GM23338 (cell line): Measurements from ENCODE around the gene ATXN7L1. TPM values are rescaled to one million over a fixed set of nuclear protein-coding genes. Genes with fewer than 3 reads are reported as not detected.
A peak's percentile ranks its signal among the peaks of the same experiment; 100 is the strongest.

Experiments used
- ATAC-seq: fragments of 200-7000 bp; cut with Tn5 transposase; 3 replicates; pipeline ENCODE4 v1.9.1; 2020
- DNase-seq: peaks from one replicate; pipeline ENCODE4 v3.0.0-alpha.2; 2015; ENCODE audit warnings: low spot score
- H2AFZ ChIP-seq: fragments of 200-600 bp; sonication (generic); 2 replicates; pipeline ENCODE4 v1.8.0; 2016; ENCODE audit warnings: antibody characterized with exemption, mild to moderate bottlenecking, moderate library complexity
- H3F3A ChIP-seq: fragments of 200-600 bp; sonication (generic); replicated peaks from 2 replicates; pipeline ENCODE4 v1.8.0; 2017; ENCODE audit warnings: antibody characterized with exemption, mixed run types, low read depth
- H3K27ac ChIP-seq: fragments of 200-600 bp; sonication (generic); 2 replicates; pipeline ENCODE4 v1.6.1; 2016; ENCODE audit warnings: low read depth
- H3K27me3 ChIP-seq: fragments of 200-600 bp; sonication (generic); 2 replicates; pipeline ENCODE4 v1.8.0; 2016; ENCODE audit warnings: mild to moderate bottlenecking, mixed run types, moderate library complexity; ENCODE audit not compliant: insufficient read depth
- H3K36me3 ChIP-seq: fragments of 200-600 bp; sonication (generic); 2 replicates; pipeline ENCODE4 v1.8.0; 2016; ENCODE audit warnings: mild to moderate bottlenecking; ENCODE audit not compliant: insufficient read depth
- H3K4me1 ChIP-seq: fragments of 200-600 bp; sonication (generic); 2 replicates; pipeline ENCODE4 v1.8.0; 2016; ENCODE audit warnings: mild to moderate bottlenecking, moderate library complexity; ENCODE audit not compliant: insufficient read depth
- H3K4me2 ChIP-seq: fragments of 200-600 bp; sonication (generic); 2 replicates; pipeline ENCODE4 v1.7.1; 2017; ENCODE audit warnings: mixed run types
- H3K4me3 ChIP-seq: fragments of 200-600 bp; sonication (generic); 2 replicates; pipeline ENCODE4 v1.6.1; 2016; ENCODE audit warnings: mixed run types
- H3K79me2 ChIP-seq: fragments of 200-600 bp; sonication (generic); replicated peaks from 2 replicates; pipeline ENCODE4 v1.8.0; 2017; ENCODE audit warnings: mild to moderate bottlenecking; ENCODE audit not compliant: insufficient read depth
- H3K9me2 ChIP-seq: fragments of 200-600 bp; sonication (generic); 2 replicates; pipeline ENCODE4 v1.8.0; 2017; ENCODE audit not compliant: insufficient read depth
- H4K20me1 ChIP-seq: fragments of 200-600 bp; sonication (generic); replicated peaks from 2 replicates; pipeline ENCODE4 v1.8.0; 2017; ENCODE audit warnings: mild to moderate bottlenecking; ENCODE audit not compliant: insufficient read depth
- H3K27ac Mint-ChIP-seq: 2 replicates; pipeline ENCODE4 v1.8.0; 2020; ENCODE audit warnings: inconsistent platforms, mild to moderate bottlenecking, moderate library complexity, mixed read lengths
- H3K27me3 Mint-ChIP-seq: 3 replicates; pipeline ENCODE4 v1.8.0; 2022; ENCODE audit warnings: low read depth, mild to moderate bottlenecking, moderate library complexity, mixed read lengths, inconsistent platforms; ENCODE audit not compliant: insufficient read depth, poor library complexity
- H3K36me3 Mint-ChIP-seq: 3 replicates; pipeline ENCODE4 v1.8.0; 2021; ENCODE audit warnings: low read depth, mild to moderate bottlenecking, inconsistent platforms, moderate library complexity, mixed read lengths
- H3K4me1 Mint-ChIP-seq: 3 replicates; pipeline ENCODE4 v1.8.0; 2020; ENCODE audit warnings: mild to moderate bottlenecking, inconsistent platforms, mixed read lengths
- H3K4me3 Mint-ChIP-seq: 3 replicates; pipeline ENCODE4 v1.8.0; 2021; ENCODE audit warnings: moderate library complexity, mild to moderate bottlenecking, inconsistent platforms, mixed read lengths
- H3K9me3 Mint-ChIP-seq: 3 replicates; pipeline ENCODE4 v1.8.0; 2020; ENCODE audit warnings: moderate library complexity, mild to moderate bottlenecking, inconsistent platforms, mixed read lengths
- EZH2phosphoT487 ChIP-seq: fragments of 200-600 bp; sonication (generic); IDR thresholded peaks from one replicate; pipeline ENCODE4 v1.8.1; 2018; ENCODE audit warnings: antibody characterized with exemption; ENCODE audit not compliant: unreplicated experiment
- polyA plus RNA-seq: library from polyadenylated mRNA; unstranded; fragments of >200 nt; fragmentation: Nextera tagmentation; extraction: Ambion mirVana; gene quantifications from 2 replicates; pipeline ENCODE4 v1.2.1, GENCODE V29; 2016
- total RNA-seq: library from RNA; depleted of rRNA; stranded (reverse); fragments of >200 nt; shearing (Covaris generic); gene quantifications from 2 replicates; pipeline ENCODE4 v1.2.3, GENCODE V29; 2014
- TF ChIP-seq, protein P1 (sequence below): fragments of 250-450 bp; sonication (Bioruptor Pico); IDR thresholded peaks from 2 replicates; pipeline ENCODE4 v1.5.0; 2020; ENCODE audit warnings: mild to moderate bottlenecking, moderate library complexity

ATXN7L1 gene
- total and polyA plus RNA-seq, 2 experiments from 2014 or later = 22.8 to 29.8 TPM

DNA sequence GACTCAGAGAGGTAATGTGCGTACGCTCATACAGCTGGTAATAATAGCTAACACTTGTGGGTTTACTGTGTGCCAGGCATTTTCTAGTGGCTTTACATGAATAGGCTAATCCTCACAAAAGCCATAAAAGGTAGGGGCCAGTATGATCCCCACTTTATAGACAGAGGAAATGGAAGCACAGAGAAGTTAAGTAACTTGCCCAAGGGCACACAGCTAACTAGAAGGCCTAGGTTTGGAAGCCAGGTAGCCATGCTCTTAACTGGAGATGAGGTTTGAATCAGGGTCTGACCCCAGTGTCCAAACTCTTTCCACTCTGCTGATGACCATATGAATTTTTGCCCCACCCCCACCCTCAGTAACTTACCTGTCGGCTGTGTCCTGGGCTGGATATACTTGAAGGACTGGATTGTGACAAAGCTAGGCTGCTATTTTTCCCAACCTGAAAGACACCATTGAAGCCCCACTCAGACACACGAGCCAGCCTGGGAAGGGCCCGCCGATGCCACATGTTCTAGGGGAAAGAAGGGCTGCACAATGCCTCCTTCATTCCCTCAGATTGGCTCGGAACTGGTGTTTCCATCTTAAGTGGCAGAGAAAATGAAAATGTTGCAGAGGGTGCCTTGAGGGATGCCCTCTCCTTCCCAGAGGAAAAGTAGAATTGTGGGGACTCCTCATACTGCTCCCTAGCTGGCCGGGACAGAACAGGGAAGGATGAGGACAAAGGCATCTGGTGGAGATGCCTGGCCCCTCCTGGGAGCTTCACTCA lies 266.1 kb downstream of the ATXN7L1 start:
- ATAC-seq (peak; percentile 34; the same call in 2 of the 3 replicates), DNase-seq (no peak)
- Histone ChIP-seq H3K9me2 (no peaks in the 10 kb centered on the region), H3K27me3 (no peaks in the 10 kb centered on the region), H2AFZ (no peak overlapping the region), H3K4me2 (no peak overlapping the region), H3F3A (peaks cover 2% of the 10 kb centered on the region; the same call in 1 of the 2 replicates), H3K27ac (0 out of 2 replicates have a peak overlapping the region, but pooled peaks have one; percentile 55), H3K79me2 (no peaks in the 10 kb centered on the region), H3K4me3 (no peak overlapping the region), H3K4me1 (peaks cover 9% of the 10 kb centered on the region; the same call in 1 of the 2 replicates), H3K36me3 (peaks cover 3% of the 10 kb centered on the region; the same call in 1 of the 2 replicates), H4K20me1 (0 out of 2 replicates have a peak, but pooled peaks cover 7% of the 10 kb centered on the region)
- no peaks in the 10 kb centered on the region for H3K9me3 Mint-ChIP-seq
- H3K36me3 Mint-ChIP-seq = peaks cover 75% of the 10 kb centered on the region
- H3K4me3 Mint-ChIP-seq = no peak overlapping the region
- peaks cover 51% of the 10 kb centered on the region for H3K4me1 Mint-ChIP-seq
- peak overlapping the region; percentile 32; the same call in 1 of the 2 replicates for H3K27ac Mint-ChIP-seq
- H3K27me3 Mint-ChIP-seq = peaks cover 15% of the 10 kb centered on the region
- no peak for TF ChIP-seq EZH2phosphoT487
- TF ChIP-seq, protein P1, sequence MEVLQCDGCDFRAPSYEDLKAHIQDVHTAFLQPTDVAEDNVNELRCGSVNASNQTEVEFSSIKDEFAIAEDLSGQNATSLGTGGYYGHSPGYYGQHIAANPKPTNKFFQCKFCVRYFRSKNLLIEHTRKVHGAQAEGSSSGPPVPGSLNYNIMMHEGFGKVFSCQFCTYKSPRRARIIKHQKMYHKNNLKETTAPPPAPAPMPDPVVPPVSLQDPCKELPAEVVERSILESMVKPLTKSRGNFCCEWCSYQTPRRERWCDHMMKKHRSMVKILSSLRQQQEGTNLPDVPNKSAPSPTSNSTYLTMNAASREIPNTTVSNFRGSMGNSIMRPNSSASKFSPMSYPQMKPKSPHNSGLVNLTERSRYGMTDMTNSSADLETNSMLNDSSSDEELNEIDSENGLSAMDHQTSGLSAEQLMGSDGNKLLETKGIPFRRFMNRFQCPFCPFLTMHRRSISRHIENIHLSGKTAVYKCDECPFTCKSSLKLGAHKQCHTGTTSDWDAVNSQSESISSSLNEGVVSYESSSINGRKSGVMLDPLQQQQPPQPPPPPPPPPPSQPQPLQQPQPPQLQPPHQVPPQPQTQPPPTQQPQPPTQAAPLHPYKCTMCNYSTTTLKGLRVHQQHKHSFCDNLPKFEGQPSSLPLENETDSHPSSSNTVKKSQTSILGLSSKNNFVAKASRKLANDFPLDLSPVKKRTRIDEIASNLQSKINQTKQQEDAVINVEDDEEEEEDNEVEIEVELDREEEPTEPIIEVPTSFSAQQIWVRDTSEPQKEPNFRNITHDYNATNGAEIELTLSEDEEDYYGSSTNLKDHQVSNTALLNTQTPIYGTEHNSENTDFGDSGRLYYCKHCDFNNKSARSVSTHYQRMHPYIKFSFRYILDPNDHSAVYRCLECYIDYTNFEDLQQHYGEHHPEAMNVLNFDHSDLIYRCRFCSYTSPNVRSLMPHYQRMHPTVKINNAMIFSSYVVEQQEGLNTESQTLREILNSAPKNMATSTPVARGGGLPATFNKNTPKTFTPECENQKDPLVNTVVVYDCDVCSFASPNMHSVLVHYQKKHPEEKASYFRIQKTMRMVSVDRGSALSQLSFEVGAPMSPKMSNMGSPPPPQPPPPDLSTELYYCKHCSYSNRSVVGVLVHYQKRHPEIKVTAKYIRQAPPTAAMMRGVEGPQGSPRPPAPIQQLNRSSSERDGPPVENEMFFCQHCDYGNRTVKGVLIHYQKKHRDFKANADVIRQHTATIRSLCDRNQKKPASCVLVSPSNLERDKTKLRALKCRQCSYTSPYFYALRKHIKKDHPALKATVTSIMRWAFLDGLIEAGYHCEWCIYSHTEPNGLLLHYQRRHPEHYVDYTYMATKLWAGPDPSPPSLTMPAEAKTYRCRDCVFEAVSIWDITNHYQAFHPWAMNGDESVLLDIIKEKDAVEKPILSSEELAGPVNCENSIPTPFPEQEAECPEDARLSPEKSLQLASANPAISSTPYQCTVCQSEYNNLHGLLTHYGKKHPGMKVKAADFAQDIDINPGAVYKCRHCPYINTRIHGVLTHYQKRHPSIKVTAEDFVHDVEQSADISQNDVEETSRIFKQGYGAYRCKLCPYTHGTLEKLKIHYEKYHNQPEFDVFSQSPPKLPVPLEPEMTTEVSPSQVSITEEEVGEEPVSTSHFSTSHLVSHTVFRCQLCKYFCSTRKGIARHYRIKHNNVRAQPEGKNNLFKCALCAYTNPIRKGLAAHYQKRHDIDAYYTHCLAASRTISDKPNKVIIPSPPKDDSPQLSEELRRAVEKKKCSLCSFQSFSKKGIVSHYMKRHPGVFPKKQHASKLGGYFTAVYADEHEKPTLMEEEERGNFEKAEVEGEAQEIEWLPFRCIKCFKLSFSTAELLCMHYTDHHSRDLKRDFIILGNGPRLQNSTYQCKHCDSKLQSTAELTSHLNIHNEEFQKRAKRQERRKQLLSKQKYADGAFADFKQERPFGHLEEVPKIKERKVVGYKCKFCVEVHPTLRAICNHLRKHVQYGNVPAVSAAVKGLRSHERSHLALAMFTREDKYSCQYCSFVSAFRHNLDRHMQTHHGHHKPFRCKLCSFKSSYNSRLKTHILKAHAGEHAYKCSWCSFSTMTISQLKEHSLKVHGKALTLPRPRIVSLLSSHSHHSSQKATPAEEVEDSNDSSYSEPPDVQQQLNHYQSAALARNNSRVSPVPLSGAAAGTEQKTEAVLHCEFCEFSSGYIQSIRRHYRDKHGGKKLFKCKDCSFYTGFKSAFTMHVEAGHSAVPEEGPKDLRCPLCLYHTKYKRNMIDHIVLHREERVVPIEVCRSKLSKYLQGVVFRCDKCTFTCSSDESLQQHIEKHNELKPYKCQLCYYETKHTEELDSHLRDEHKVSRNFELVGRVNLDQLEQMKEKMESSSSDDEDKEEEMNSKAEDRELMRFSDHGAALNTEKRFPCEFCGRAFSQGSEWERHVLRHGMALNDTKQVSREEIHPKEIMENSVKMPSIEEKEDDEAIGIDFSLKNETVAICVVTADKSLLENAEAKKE (CRISPR knock-in tag) = no peak
